ENCODE measurements around the gene ITPKB.

- TF ChIP-seq JUNB (IDR thresholded peaks at IDR 0.05; ENCODE audit: unreplicated experiment) (no peak), CTCF (conservative IDR thresholded peaks at IDR 0.05; ENCODE audit: low read depth in 2 of 2) (no peak), POLR2AphosphoS5 (IDR thresholded peaks at IDR 0.05; ENCODE audit: low read depth) (no peak), REST (IDR thresholded peaks at IDR 0.05; ENCODE audit: unreplicated experiment) (no peak), CREB1 (CRISPR knock-in tag; IDR thresholded peaks at IDR 0.05; ENCODE audit: low read depth) (no peak), ETS1 (IDR thresholded peaks at IDR 0.05) (no peak), EZH2 (IDR thresholded peaks at IDR 0.05; ENCODE audit: low read depth, unreplicated experiment) (no peak), EZH2phosphoT487 (IDR thresholded peaks at IDR 0.05; ENCODE audit: unreplicated experiment) (no peak), NANOG (IDR thresholded peaks at IDR 0.05; ENCODE audit: borderline replicate concordance) (no peak), ZNF114 (CRISPR knock-in tag; IDR thresholded peaks at IDR 0.05) (no peak), STAT1 (IDR thresholded peaks at IDR 0.05; ENCODE audit: unreplicated experiment) (no peak), ZNF331 (CRISPR knock-in tag; IDR thresholded peaks at IDR 0.05; ENCODE audit: low read depth) (no peak)
These were observed 41.0 kb downstream of the ITPKB start for GRCh38 chr1:226697929-226698544.

Measured in GM23338 (cell line).